HG03565 (cell line): ENCODE results near the gene VWA1.
"Not testable (repeated sequence)": the region's sequence is repeated elsewhere in the genome, so short reads cannot be mapped to it uniquely, and the experiment has no call there.

Experiments
- ATAC-seq: cut with Tn5 transposase; IDR thresholded peaks from one replicate; pipeline ENCODE4 v1.9.1; 2021; ENCODE audit warnings: mild to moderate bottlenecking, moderate library complexity; ENCODE audit not compliant: unreplicated experiment

VWA1 gene

GRCh38 chr1:1455366-1455884 is 19.9 kb downstream of the VWA1 start:
- no peak for ATAC-seq

DNA sequence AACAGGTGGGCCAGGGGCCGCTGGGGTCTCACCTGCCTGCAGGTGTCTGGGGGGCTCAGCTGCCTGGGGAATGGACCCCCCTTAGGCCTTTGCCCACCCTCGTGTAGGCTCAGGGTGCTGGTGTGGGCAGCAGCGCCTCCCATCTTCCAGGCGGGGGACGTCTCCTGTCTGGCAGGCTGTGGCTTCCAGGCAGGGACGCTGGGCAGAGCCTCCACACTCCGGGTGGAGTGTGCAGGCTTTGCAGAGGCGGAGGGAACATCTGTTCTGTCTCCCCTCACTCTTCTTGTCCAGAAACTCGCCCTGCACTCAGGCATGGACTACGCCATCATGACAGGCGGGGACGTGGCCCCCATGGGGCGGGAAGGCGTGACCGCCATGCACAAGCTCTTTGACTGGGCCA is 20.4 kb downstream of the VWA1 start:
- ATAC-seq, result not testable (repeated sequence)

- ATAC-seq, result not testable (repeated sequence)
Measured at GRCh38 chr1:1456683-1457255, 21.3 kb downstream of the VWA1 start.

GRCh38 chr1:1459156-1459555 is 23.7 kb downstream of the VWA1 start:
- ATAC-seq, result not testable (repeated sequence)

DNA sequence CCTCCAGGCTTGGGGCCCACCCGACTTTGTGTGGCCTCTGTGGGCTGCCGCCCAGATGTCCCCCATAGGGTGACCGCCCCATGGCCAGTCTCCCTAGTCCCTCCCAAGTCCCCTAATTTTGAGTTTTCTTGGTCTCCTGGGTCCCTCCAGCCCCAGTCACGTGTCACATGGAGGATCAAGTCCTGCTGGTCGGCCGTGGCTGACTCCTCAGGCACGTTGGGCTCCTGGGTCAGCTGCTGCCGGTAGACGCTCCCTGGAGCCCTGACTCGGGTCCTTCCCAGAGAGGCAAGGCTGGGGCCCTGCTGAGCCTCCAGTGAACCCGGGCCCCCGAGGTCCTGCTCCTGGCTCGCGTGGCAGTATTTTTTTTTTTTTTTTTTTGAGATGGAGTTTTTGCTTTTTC is 24.2 kb downstream of the VWA1 start:
- ATAC-seq, result not testable (repeated sequence)

DNA sequence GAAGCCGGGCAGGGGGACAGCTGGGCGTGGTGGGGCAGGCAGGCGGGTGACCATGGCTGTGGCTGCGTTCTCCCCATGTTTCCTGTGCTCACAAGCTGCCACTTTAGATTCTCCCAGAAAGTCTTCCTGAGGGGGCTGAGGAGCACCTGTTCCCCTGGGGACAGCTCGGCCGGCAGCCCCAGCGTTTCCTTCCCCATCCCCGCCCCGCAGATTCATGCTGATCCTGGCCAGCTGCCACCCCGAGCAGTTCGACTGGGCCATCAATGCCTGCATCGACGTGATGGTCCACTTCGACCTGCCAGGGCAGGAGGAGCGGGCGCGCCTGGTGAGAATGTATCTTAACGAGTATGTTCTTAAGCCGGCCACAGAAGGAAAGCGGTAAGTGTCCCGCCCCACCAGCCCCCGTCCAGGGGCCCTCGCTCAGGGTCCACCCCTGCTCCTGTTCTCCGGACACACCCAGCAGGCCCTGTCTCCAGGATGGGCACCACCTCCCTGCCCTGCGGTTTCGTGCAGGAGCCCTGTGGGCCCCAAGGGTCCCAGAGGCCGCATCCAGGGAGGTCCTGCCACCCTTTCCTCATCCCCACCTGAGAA is 25.1 kb downstream of the VWA1 start:
- ATAC-seq, result no peak

GRCh38 chr1:1461721-1462317 is 26.3 kb downstream of the VWA1 start:
- no peak for ATAC-seq

- ATAC-seq, result no peak
Measured at GRCh38 chr1:1462318-1462966, 27.0 kb downstream of the VWA1 start.

- ATAC-seq, result no peak
Measured at GRCh38 chr1:1463312-1463711, 27.8 kb downstream of the VWA1 start.

DNA sequence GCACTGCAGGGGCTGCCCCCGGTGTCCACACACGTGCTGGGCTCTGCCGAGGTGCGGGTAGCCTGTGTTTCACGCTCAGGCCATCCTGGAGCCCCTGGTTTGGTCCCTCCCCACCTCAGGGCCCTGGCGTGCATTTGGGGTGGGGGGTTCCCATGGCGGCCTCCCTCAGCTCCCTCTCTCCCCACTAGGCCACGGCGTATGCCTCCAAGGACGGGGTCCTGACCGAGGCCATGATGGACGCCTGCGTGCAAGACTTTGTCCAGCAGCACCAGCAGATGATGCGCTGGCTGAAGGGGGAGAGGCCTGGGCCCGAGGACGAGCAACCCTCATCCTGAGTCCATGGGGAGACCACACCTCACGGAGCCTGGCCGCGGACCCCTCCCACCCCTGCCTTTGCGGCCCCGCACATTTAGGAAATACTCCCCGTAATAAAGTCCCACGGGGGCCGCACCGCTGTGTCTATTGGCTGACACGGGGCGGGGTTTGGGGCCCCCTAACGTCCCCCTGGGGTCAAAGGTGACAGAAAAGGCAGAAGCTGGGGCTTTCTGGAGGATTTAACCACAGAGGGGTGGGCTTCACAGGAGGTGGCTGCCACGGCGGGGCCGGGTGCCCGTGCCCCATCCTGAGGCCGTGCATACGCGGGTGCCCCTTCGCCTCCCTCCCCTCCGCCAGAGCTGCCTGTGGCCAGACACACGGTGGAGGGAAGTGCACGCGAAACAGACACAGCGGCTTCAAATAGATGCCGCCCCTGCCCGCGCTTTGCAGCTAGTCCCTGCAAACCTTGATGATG is 32.9 kb downstream of the VWA1 start:
- ATAC-seq, result not testable (repeated sequence)

GRCh38 chr1:1470626-1471388 is 35.3 kb downstream of the VWA1 start:
- no peak for ATAC-seq

GRCh38 chr1:1471389-1472052 is 36.0 kb downstream of the VWA1 start, which contains the start of gene ATAD3B:
TSS of gene ATAD3B (plus strand) at chr1:1471765. CDS start at chr1:1471885, 120 bp downstream.
- ATAC-seq, result peak; percentile 84

DNA sequence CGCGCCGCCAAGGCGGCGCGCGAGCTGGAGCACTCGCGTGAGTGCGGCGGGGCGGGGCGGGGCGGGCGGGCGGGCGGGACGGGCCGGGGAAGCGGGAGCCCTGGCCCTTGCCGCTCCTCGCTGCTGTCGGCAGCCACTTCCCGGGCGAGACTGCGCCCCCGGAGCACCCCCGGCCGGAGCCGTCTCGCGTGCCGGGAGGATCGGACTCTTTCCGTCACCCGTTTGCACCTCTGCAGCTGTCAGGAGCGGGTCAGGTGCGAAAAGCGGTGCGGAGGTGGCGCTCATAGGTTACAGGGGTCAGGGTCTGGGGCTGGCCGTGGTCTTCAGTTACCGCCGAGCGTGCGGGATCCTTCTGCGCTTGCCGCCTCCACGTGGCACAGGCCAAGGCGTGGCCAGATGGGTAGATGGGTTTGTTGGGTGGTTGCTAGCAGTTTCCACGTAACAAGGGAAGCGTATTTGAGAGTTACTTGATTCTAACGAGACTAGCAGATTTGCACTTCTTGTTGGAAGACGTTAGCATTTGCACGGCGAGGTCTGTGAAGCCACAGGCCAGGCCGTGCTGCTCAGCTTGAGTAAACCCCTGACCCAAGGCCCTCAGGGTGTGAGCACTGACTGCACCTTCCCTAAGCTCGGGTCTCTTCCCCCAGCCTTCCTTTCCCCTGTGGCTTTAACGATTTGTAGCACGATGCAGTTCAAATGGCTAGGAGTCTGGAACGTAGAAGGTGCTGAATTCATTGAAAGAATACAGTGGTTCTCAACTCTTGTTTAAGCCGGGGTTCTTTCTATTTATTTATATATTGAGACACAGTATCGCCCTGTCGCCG is 36.8 kb downstream of the VWA1 start:
- ATAC-seq, result peak; percentile 21

GRCh38 chr1:1476011-1476410 is 40.5 kb downstream of the VWA1 start:
- not testable (repeated sequence) for ATAC-seq

- ATAC-seq, result no peak
Measured at GRCh38 chr1:1477206-1477605, 41.7 kb downstream of the VWA1 start.

- no peak for ATAC-seq
Measured at GRCh38 chr1:1479547-1480487, 44.3 kb downstream of the VWA1 start.

GRCh38 chr1:1480488-1480867 is 45.0 kb downstream of the VWA1 start:
- not testable (repeated sequence) for ATAC-seq

GRCh38 chr1:1481811-1482210 is 46.3 kb downstream of the VWA1 start:
- ATAC-seq, result not testable (repeated sequence)
